ENCODE results near the gene CIDEB.

DNA sequence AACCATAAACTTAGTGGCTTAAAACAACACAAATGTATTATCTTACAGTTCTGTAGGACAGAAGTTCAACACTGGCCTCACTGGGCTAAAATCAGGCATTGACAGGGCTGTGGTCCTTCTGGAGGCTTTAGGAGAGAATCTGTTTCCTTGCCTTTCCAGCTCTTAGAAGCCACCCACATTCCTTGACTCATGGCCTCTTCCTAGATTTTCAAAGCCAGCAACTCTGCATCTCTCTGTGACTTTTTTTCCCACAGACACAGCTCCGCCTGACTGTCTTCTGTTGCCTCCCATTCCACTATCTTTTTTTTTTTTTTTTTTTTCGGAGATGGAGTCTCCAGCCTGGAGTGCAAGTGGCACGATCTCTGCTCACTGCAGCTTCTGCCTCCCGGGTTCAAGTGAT lies 48.4 kb upstream of the CIDEB start:
- no peak for TF ChIP-seq POLR2A (IDR thresholded peaks at IDR 0.05; ENCODE audit: control extremely low read depth in 1 of 2, low read depth in 2 of 2, low read length in 2 of 2)
- TF ChIP-seq EP300 (IDR thresholded peaks at IDR 0.05; ENCODE audit: borderline replicate concordance in 1 of 2, low read depth in 2 of 2, low read length in 2 of 2), result no peak
- no peak for TF ChIP-seq SRF (IDR thresholded peaks at IDR 0.05; ENCODE audit: low read depth, low read length)
- TF ChIP-seq, protein P1, sequence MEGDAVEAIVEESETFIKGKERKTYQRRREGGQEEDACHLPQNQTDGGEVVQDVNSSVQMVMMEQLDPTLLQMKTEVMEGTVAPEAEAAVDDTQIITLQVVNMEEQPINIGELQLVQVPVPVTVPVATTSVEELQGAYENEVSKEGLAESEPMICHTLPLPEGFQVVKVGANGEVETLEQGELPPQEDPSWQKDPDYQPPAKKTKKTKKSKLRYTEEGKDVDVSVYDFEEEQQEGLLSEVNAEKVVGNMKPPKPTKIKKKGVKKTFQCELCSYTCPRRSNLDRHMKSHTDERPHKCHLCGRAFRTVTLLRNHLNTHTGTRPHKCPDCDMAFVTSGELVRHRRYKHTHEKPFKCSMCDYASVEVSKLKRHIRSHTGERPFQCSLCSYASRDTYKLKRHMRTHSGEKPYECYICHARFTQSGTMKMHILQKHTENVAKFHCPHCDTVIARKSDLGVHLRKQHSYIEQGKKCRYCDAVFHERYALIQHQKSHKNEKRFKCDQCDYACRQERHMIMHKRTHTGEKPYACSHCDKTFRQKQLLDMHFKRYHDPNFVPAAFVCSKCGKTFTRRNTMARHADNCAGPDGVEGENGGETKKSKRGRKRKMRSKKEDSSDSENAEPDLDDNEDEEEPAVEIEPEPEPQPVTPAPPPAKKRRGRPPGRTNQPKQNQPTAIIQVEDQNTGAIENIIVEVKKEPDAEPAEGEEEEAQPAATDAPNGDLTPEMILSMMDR (IDR thresholded peaks at IDR 0.05; ENCODE audit: control extremely low read depth in 1 of 3, insufficient read depth in 1 of 3, low read depth in 1 of 3, low read length in 3 of 3), result no peak
- no peak for TF ChIP-seq POLR2AphosphoS5 (IDR thresholded peaks at IDR 0.05; ENCODE audit: low read depth, low read length)
- TF ChIP-seq, protein P2, sequence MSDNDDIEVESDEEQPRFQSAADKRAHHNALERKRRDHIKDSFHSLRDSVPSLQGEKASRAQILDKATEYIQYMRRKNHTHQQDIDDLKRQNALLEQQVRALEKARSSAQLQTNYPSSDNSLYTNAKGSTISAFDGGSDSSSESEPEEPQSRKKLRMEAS (IDR thresholded peaks at IDR 0.05), result no peak
- no peak for TF ChIP-seq KDM5A (IDR thresholded peaks at IDR 0.05; ENCODE audit: low read length)
- no peak for TF ChIP-seq YY1 (IDR thresholded peaks at IDR 0.05; ENCODE audit: low read depth, low read length)
